Keratinocyte (primary cell): ENCODE data around the gene ERC2. TPM values are rescaled to one million over a fixed set of nuclear protein-coding genes. Genes with fewer than 3 reads are reported as not detected.

Experiments used
- DNase-seq: peaks from one replicate; pipeline ENCODE4 v3.0.0-alpha.2; 2011; ENCODE audit warnings: low read depth, missing footprints, low spot score
- FAIRE-seq: peaks from 2 replicates; lab custom pipeline; 2011; peaks lifted over from hg19 to GRCh38; lab: Jason Lieb, UNC
- H2AFZ ChIP-seq: 2 replicates; pipeline ENCODE4 v1.6.0; 2012; ENCODE audit warnings: low read length, control low read depth, inconsistent platforms; ENCODE audit not compliant: control insufficient read depth
- H3K27ac ChIP-seq: 2 replicates; pipeline ENCODE4 v1.5.1; 2011; ENCODE audit warnings: low read length; ENCODE audit not compliant: control insufficient read depth, insufficient read depth
- H3K27me3 ChIP-seq: 3 replicates; pipeline ENCODE4 v1.6.0; 2011; ENCODE audit warnings: low read length; ENCODE audit not compliant: control insufficient read depth, insufficient read depth; ENCODE audit errors: extremely low read depth
- H3K36me3 ChIP-seq, 2 experiments: 2 replicates in 1 of 2; 3 replicates in 1 of 2; pipeline ENCODE4 v1.5.1; 2011; ENCODE audit warnings: low read length in 2 of 2, mild to moderate bottlenecking in 1 of 2; ENCODE audit not compliant: control insufficient read depth in 2 of 2, insufficient read depth in 2 of 2; ENCODE audit errors: extremely low read depth in 1 of 2
- H3K4me1 ChIP-seq: 3 replicates; pipeline ENCODE4 v1.5.1; 2011; ENCODE audit warnings: low read length; ENCODE audit not compliant: control insufficient read depth, insufficient read depth; ENCODE audit errors: extremely low read depth
- H3K4me2 ChIP-seq: 3 replicates; pipeline ENCODE4 v1.6.0; 2011; ENCODE audit warnings: low read depth, low read length; ENCODE audit not compliant: control insufficient read depth, insufficient read depth; ENCODE audit errors: extremely low read depth
- H3K4me3 ChIP-seq, 3 experiments: fragments of 200-600 bp in 1 of 3; sonication (generic) in 1 of 3; 2 replicates in 2 of 3; 3 replicates in 1 of 3; pipeline ENCODE4 v1.5.1; 2011 to 2016; ENCODE audit warnings: low read length in 3 of 3, mild to moderate bottlenecking in 3 of 3, control low read depth in 2 of 3, inconsistent platforms in 1 of 3, low read depth in 1 of 3, mixed read lengths in 1 of 3, mixed run types in 1 of 3, moderate library complexity in 1 of 3; ENCODE audit not compliant: control insufficient read depth in 2 of 3, insufficient read depth in 2 of 3; ENCODE audit errors: extremely low read depth in 1 of 3
- H3K79me2 ChIP-seq: 2 replicates; pipeline ENCODE4 v1.6.0; 2012; ENCODE audit warnings: low read length; ENCODE audit not compliant: control insufficient read depth, insufficient read depth
- H3K9ac ChIP-seq: 3 replicates; pipeline ENCODE4 v1.6.0; 2011; ENCODE audit warnings: low read length; ENCODE audit not compliant: control insufficient read depth, insufficient read depth; ENCODE audit errors: extremely low read depth
- H3K9me1 ChIP-seq: 3 replicates; pipeline ENCODE4 v1.6.0; 2011; ENCODE audit warnings: low read length; ENCODE audit not compliant: control insufficient read depth, insufficient read depth; ENCODE audit errors: extremely low read depth
- H3K9me3 ChIP-seq: 2 replicates; pipeline ENCODE4 v1.5.1; 2012; ENCODE audit warnings: low read depth, low read length; ENCODE audit not compliant: control insufficient read depth
- H4K20me1 ChIP-seq: 3 replicates; pipeline ENCODE4 v1.6.0; 2011; ENCODE audit warnings: low read length; ENCODE audit not compliant: control insufficient read depth, insufficient read depth; ENCODE audit errors: extremely low read depth
- CTCF ChIP-seq, 3 experiments: IDR thresholded peaks in 1 of 3; conservative IDR thresholded peaks in 1 of 3; optimal IDR thresholded peaks in 1 of 3; 2 replicates in 2 of 3; 3 replicates in 1 of 3; pipeline versions ENCODE3 to v1.5.1; 2011; ENCODE audit warnings: low read length in 3 of 3, mild to moderate bottlenecking in 3 of 3, moderate library complexity in 2 of 3, control low read depth in 1 of 3, inconsistent platforms in 1 of 3; ENCODE audit not compliant: insufficient read depth in 2 of 3; ENCODE audit errors: extremely low read depth in 1 of 3
- EZH2 ChIP-seq: IDR thresholded peaks from one replicate; pipeline ENCODE4 v1.6.1; 2012; ENCODE audit warnings: inconsistent platforms, mild to moderate bottlenecking, low read length, moderate library complexity
- dilution Hi-C: fragments of 300-500 bp; cut with MboI; formaldehyde crosslinking; loops from one replicate; pipeline ENCODE4 v1.7.0; 2020; ENCODE audit warnings: low sequenced_read_pairs; ENCODE audit not compliant: extremely low pct_ligation_motif_present
- polyA plus RNA-seq, 5 experiments: library from polyadenylated mRNA; depleted of rRNA in 3 of 5; stranded (reverse) in 3 of 5; stranded (forward) in 1 of 5; unstranded in 1 of 5; fragments of >200 nt; gene quantifications; 1 replicate in 1 of 5; 2 replicates in 3 of 5; 3 replicates in 1 of 5; pipeline versions ENCODE4 v1.2.1 to v1.2.3, GENCODE V29; 2011 to 2012; ENCODE audit warnings: missing spikeins in 2 of 5, low read depth in 1 of 5, low replicate concordance in 1 of 5

ERC2 gene
- polyA plus RNA-seq, 1 donor (not counting 4 experiments of a cell fraction or from before 2014, with no cell fraction given), result 0.08 TPM

GRCh38 chr3:56096999-56097398 is 371.3 kb downstream of the ERC2 start:
- FAIRE-seq, result no peak
- no peaks in the 10 kb centered on the region for H3K27me3 ChIP-seq
- no peaks in the 10 kb centered on the region for H3K9me3 ChIP-seq
- DNase-seq, result no peak
- no peaks in the 10 kb centered on the region for H3K9me1 ChIP-seq
- no peaks in the 10 kb centered on the region for H3K36me3 ChIP-seq
- no peak for TF ChIP-seq CTCF (optimal IDR thresholded peaks at IDR 0.05 in 1 of 3, IDR thresholded peaks at IDR 0.05 in 1 of 3, conservative IDR thresholded peaks at IDR 0.05 in 1 of 3; ENCODE audit: extremely low read depth in 1 of 3, insufficient read depth in 2 of 3, low read length in 3 of 3)
- TF ChIP-seq EZH2, result no peak
- no peak overlapping the region for H3K4me3 ChIP-seq
- H3K4me1 ChIP-seq, result no peaks in the 10 kb centered on the region
- H3K9ac ChIP-seq, result no peak overlapping the region
- dilution Hi-C loops, result no loop called here
- no peaks in the 10 kb centered on the region for H4K20me1 ChIP-seq
- no peak overlapping the region for H3K4me2 ChIP-seq
- no peaks in the 10 kb centered on the region for H3K79me2 ChIP-seq
- no peak overlapping the region for H3K27ac ChIP-seq
- no peak overlapping the region for H2AFZ ChIP-seq

GRCh38 chr3:56094170-56094569 is 374.1 kb downstream of the ERC2 start:
- TF ChIP-seq CTCF (optimal IDR thresholded peaks at IDR 0.05 in 1 of 3, IDR thresholded peaks at IDR 0.05 in 1 of 3, conservative IDR thresholded peaks at IDR 0.05 in 1 of 3; ENCODE audit: extremely low read depth in 1 of 3, insufficient read depth in 2 of 3, low read length in 3 of 3) (no peak), EZH2 (no peak)
- Histone ChIP-seq H3K9me3 (no peaks in the 10 kb centered on the region), H2AFZ (no peak overlapping the region), H3K4me2 (no peak overlapping the region), H3K27me3 (no peaks in the 10 kb centered on the region), H3K4me1 (no peaks in the 10 kb centered on the region), H3K9ac (no peak overlapping the region), H4K20me1 (no peaks in the 10 kb centered on the region), H3K79me2 (no peaks in the 10 kb centered on the region), H3K27ac (no peak overlapping the region), H3K9me1 (no peaks in the 10 kb centered on the region), H3K36me3 (no peaks in the 10 kb centered on the region), H3K4me3 (no peak overlapping the region)
- dilution Hi-C loops, result no loop called here
- DNase-seq (no peak), FAIRE-seq (no peak)
